HFFc6 (cell line): ENCODE measurements around the gene SAA2. TPM values are rescaled to one million over a fixed set of nuclear protein-coding genes. Genes with fewer than 3 reads are reported as not detected.
"Not testable (repeated sequence)": the region's sequence is repeated elsewhere in the genome, so short reads cannot be mapped to it uniquely, and the experiment has no call there.

ENCODE experiments used
- DNase-seq: peaks from one replicate; pipeline ENCODE4 v3.0.0-alpha.2; 2018
- H3K27ac Mint-ChIP-seq: 2 replicates; pipeline ENCODE4 v1.8.0; 2020; ENCODE audit warnings: mild to moderate bottlenecking, mixed read lengths
- H3K27me3 Mint-ChIP-seq: 2 replicates; pipeline ENCODE4 v1.8.0; 2021; ENCODE audit warnings: mild to moderate bottlenecking, moderate library complexity, mixed read lengths; ENCODE audit not compliant: insufficient read depth
- H3K36me3 Mint-ChIP-seq: 2 replicates; pipeline ENCODE4 v1.8.0; 2021; ENCODE audit warnings: low read depth, mixed read lengths
- H3K4me1 Mint-ChIP-seq: 2 replicates; pipeline ENCODE4 v1.8.0; 2020; ENCODE audit warnings: low read depth, mixed read lengths
- H3K4me3 Mint-ChIP-seq: 2 replicates; pipeline ENCODE4 v1.8.0; 2020; ENCODE audit warnings: mild to moderate bottlenecking, moderate library complexity, mixed read lengths
- H3K9me3 Mint-ChIP-seq: 2 replicates; pipeline ENCODE4 v1.8.0; 2020; ENCODE audit warnings: mild to moderate bottlenecking, mixed read lengths
- CTCF ChIP-seq: fragments of 200-600 bp; sonication (generic); IDR thresholded peaks from 2 replicates; pipeline ENCODE4 v1.5.0; 2021; ENCODE audit warnings: antibody characterized with exemption, mild to moderate bottlenecking
- total RNA-seq, 6 experiments: library from RNA; stranded (reverse); fragmentation: NEBNext Ultra II Directional; extraction: Animal tissue kit (Norgen Biotek cat#: 25700); gene quantifications; 2 replicates in 1 of 6; 3 replicates in 5 of 6; pipeline ENCODE4 v1.2.3, GENCODE V29; 2021

SAA2 gene
- total RNA-seq, 6 experiments from 2014 or later: not detected

- Mint-ChIP-seq H3K27ac (no peak overlapping the region), H3K9me3 (no peaks in the 10 kb centered on the region), H3K4me1 (no peaks in the 10 kb centered on the region), H3K36me3 (no peaks in the 10 kb centered on the region), H3K4me3 (no peak overlapping the region), H3K27me3 (peaks cover 32% of the 10 kb centered on the region)
- no peak for TF ChIP-seq CTCF
- no peak for DNase-seq
Measured at GRCh38 chr11:18254781-18255361, 6.4 kb upstream of the SAA2 start.

- H3K36me3 Mint-ChIP-seq: no peaks in the 10 kb centered on the region
- no peak overlapping the region for H3K27ac Mint-ChIP-seq
- H3K4me1 Mint-ChIP-seq: no peaks in the 10 kb centered on the region
- no peak for DNase-seq
- H3K27me3 Mint-ChIP-seq: peaks cover 34% of the 10 kb centered on the region
- TF ChIP-seq CTCF: no peak
- H3K4me3 Mint-ChIP-seq: no peak overlapping the region
- no peaks in the 10 kb centered on the region for H3K9me3 Mint-ChIP-seq
Measured at GRCh38 chr11:18253778-18254338, 5.4 kb upstream of the SAA2 start.

- peak; percentile 57 for TF ChIP-seq CTCF
- Mint-ChIP-seq H3K9me3 (no peaks in the 10 kb centered on the region), H3K27ac (no peak overlapping the region), H3K4me3 (no peak overlapping the region), H3K4me1 (no peaks in the 10 kb centered on the region), H3K27me3 (peaks cover 39% of the 10 kb centered on the region), H3K36me3 (no peaks in the 10 kb centered on the region)
- no peak for DNase-seq
Measured at GRCh38 chr11:18253233-18253632, 4.8 kb upstream of the SAA2 start.

- H3K9me3 Mint-ChIP-seq, DNase-seq, H3K27ac Mint-ChIP-seq, H3K36me3 Mint-ChIP-seq, H3K4me3 Mint-ChIP-seq: not testable (repeated sequence)
- peaks cover 25% of the 10 kb centered on the region for H3K4me1 Mint-ChIP-seq
- peaks cover 19% of the 10 kb centered on the region for H3K27me3 Mint-ChIP-seq
Measured at GRCh38 chr11:18247191-18247581, 1.3 kb downstream of the SAA2 start.

- not testable (repeated sequence) for H3K36me3 Mint-ChIP-seq, H3K4me3 Mint-ChIP-seq
Measured at GRCh38 chr11:18246379-18247190, 1.9 kb downstream of the SAA2 start.

GRCh38 chr11:18245396-18245795 lies 3.1 kb downstream of the SAA2 start:
- DNase-seq: no peak
- H3K4me1 Mint-ChIP-seq: peaks cover 25% of the 10 kb centered on the region

More at GRCh38 chr11:18246379-18247190, 1.9 kb downstream of the SAA2 start:
- DNase-seq, H3K9me3 Mint-ChIP-seq, H3K27ac Mint-ChIP-seq: not testable (repeated sequence)
- Mint-ChIP-seq H3K27me3 (peaks cover 19% of the 10 kb centered on the region), H3K4me1 (peaks cover 25% of the 10 kb centered on the region)

More at GRCh38 chr11:18245396-18245795, 3.1 kb downstream of the SAA2 start:
- Mint-ChIP-seq H3K9me3 (no peaks in the 10 kb centered on the region), H3K36me3 (no peaks in the 10 kb centered on the region), H3K27ac (no peak overlapping the region), H3K4me3 (no peak overlapping the region), H3K27me3 (peaks cover 14% of the 10 kb centered on the region)
- no peak for TF ChIP-seq CTCF
